Retinal pigment epithelial cell (primary cell): ENCODE results near the gene FUT8.
"Not testable (repeated sequence)": the region's sequence is repeated elsewhere in the genome, so short reads cannot be mapped to it uniquely, and the experiment has no call there.

Experiments
- DNase-seq: peaks from one replicate; pipeline ENCODE4 v3.0.0-alpha.2; 2010; ENCODE audit warnings: low read depth
- H3K4me3 ChIP-seq: 2 replicates; pipeline ENCODE4 v1.5.1; 2011; ENCODE audit warnings: mild to moderate bottlenecking, low read length, control low read depth, moderate library complexity
- CTCF ChIP-seq: conservative IDR thresholded peaks from 2 replicates; pipeline ENCODE4 v1.5.1; 2011; ENCODE audit warnings: low read depth, low read length, control low read depth, inconsistent platforms

Gene FUT8

GRCh38 chr14:65449647-65450046 lies 37.1 kb downstream of the FUT8 start:
- H3K4me3 ChIP-seq = no peak overlapping the region
- no peak for TF ChIP-seq CTCF
- no peak for DNase-seq

- DNase-seq = no peak
- H3K4me3 ChIP-seq = no peak overlapping the region
- no peak for TF ChIP-seq CTCF
Measured at GRCh38 chr14:65453807-65454480, 41.4 kb downstream of the FUT8 start.

- no peak for TF ChIP-seq CTCF
- H3K4me3 ChIP-seq = no peak overlapping the region
- DNase-seq = no peak
Measured at GRCh38 chr14:65456247-65456646, 43.7 kb downstream of the FUT8 start.

GRCh38 chr14:65461730-65462129 lies 49.2 kb downstream of the FUT8 start:
- no peak overlapping the region for H3K4me3 ChIP-seq
- TF ChIP-seq CTCF = no peak
- DNase-seq = no peak

GRCh38 chr14:65462411-65462810 lies 49.9 kb downstream of the FUT8 start:
- peak; percentile 40 for DNase-seq
- TF ChIP-seq CTCF = no peak
- no peak overlapping the region for H3K4me3 ChIP-seq

GRCh38 chr14:65465584-65465983 lies 53.1 kb downstream of the FUT8 start:
- no peak overlapping the region for H3K4me3 ChIP-seq
- DNase-seq = no peak
- TF ChIP-seq CTCF = no peak

- H3K4me3 ChIP-seq, DNase-seq: not testable (repeated sequence)
Measured at GRCh38 chr14:65467926-65468325, 55.4 kb downstream of the FUT8 start.
